GM20431 (cell line): ENCODE data around the gene CMTM2.
"Not testable (repeated sequence)": the region's sequence is repeated elsewhere in the genome, so short reads cannot be mapped to it uniquely, and the experiment has no call there.

Source experiments
- in situ Hi-C: fragments of 300-500 bp; cut with MseI, MboI; formaldehyde crosslinking; loops from one replicate; pipeline ENCODE4 v1.15.0; 2020; ENCODE audit warnings: low sequenced_read_pairs; ENCODE audit not compliant: unreplicated experiment

CMTM2 gene

DNA sequence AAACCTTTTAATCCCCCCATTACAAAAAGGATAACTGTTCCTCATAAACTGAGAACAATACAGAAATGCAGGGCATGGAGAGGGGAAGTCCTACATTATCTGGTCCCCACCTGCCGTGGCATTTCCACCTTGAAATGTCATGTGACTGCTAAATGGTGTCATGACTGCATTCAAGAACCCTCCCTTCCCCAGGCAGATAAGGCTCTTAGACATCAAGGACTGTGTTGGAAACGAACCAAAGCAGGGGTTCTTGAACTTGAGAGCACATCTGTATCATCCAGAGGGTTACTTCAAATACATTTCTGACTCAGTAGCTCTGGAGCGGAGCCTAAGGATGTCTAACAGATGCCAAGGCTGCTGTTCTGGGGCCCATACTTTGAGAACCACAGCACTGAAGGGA is 43.6 kb downstream of the CMTM2 start:
- in situ Hi-C loops, result no loop called here

DNA sequence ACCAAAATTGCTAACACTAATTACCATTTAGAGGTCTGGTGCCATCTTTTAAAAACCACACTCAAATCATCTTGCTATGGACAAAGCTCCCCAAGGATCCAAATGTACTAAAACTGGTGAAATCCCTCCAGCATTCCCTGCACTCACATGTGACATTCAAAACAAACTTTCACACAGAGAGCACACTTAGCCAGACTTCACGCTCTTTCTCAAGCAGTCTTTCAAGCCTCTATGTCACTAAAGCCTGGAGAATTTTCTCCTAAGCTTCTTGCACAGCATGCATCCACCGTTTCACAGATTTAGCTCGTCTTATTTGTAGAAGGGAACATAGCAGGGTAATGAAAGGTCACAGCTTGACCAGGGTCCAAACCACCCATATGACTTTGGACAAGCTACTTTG is 44.5 kb downstream of the CMTM2 start:
- in situ Hi-C loops, result no loop called here

DNA sequence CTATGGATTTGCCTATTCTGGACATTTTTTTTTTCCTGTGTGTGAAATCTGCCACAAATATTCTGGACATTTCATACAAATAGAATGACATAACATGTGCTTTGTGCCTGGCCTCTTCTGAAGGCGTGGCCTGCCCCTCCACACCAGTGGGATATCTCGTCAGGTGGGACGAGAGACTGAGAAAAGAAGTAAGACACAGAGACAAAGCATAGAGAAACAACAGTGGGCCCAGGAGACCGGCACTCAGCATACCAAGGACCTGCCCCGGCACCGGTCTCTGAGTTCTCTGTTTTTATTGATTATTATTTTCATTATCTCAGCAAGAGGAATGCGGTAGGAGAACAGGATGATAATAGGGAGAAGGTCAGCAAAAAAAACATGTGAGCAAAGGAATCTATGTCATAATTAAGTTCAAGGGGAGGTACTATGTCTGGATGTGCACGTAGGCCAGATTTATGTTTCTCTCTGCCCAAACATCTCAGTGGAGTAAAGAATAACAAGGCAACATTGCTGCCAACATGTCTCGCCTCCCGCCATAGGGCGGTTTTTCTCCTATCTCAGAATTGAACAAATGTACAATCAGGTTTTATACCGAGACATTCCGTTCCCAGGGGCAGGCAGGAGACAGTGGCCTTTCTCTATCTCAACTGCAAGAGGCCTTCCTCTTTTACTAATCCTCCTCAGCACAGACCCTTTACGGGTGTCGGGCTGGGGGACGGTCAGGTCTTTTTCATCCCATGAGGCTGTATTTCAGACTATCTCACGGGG is 48.5 kb downstream of the CMTM2 start:
- in situ Hi-C loops, result not testable (repeated sequence)

DNA sequence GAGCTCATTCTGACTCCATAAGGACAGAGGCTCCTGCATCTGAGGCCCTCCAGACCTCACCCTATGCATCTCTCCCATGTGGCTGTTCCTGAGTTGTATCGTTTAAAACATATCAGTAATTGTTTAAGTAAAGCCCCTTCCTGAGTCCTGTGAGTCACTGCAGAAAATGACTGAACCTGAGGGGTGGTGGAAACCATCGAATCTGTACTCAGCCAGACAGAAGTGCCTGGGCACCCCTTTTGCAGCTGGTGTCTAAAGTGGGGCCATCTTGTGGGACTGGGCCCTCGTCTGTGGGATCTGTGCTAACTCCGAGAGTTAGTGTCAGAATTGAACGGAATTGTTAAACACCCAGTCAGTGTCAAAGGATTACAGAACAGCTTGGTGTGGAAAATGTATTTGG is 50.6 kb downstream of the CMTM2 start:
- in situ Hi-C loops, result no loop called here

DNA sequence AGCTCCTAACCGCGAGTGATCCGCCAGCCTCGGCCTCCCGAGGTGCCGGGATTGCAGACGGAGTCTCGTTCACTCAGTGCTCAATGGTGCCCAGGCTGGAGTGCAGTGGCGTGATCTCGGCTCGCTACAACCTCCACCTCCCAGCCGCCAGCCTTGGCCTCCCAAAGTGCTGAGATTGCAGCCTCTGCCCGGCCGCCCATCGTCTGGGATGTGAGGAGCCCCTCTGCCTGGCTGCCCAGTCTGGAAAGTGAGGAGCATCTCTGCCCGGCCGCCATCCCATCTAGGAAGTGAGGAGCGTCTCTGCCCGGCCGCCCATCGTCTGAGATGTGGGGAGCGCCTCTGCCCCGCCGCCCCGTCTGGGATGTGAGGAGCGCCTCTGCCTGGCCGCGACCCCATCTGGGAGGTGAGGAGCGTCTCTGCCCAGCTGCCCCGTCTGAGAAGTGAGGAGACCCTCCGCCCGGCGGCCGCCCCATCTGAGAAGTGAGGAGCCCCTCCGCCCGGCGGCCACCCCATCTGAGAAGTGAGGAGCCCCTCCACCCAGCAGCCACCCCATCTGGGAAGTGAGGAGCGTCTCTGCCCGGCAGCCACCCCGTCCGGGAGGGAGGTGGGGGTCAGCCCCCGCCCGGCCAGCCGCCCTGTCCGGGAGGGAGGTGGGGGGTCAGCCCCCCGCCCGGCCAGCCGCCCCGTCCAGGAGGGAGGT is 51.4 kb downstream of the CMTM2 start:
- in situ Hi-C loops, result not testable (repeated sequence)

DNA sequence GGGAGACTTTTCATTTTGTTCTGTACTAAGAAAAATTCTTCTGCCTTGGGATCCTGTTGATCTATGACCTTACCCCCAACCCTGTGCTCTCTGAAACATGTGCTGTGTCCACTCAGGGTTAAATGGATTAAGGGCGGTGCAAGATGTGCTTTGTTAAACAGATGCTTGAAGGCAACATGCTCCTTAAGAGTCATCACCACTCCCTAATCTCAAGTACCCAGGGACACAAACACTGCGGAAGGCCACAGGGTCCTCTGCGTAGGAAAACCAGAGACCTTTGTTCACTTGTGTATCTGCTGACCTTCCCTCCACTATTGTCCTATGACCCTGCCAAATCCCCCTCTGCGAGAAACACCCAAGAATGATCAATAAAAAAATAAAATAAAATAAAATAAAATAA is 52.3 kb downstream of the CMTM2 start:
- in situ Hi-C loops, result not testable (repeated sequence)

DNA sequence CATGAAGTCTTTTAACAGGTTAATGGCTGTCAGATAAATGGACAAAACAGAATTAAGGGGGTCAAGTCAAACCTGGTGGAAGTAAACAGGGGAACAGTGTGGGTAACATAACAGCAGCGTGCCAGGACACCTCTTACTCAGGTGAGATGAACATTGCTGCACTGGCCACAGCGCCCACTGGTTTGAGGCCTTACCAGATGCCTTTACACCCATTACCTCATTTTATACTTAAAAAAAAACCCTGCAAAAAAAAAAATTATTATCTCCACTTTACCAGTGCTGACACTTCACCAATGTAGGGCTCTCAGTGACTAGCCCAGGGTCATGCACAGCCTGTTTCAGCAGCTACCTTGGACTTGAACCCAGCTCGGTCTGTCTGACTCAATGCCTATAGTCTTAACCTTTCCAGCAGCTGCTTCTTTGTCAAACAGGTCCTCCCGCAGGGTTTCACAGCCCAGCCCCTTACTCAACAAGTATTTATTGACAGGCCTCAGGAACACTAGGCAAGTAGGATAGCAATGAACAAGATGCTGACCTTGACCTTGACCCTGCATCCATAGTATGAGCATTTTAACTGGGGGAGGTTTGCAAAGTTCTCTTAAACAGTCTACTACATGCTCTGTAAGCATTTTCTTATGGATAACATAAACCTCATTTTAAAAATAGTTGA is 55.4 kb downstream of the CMTM2 start:
- in situ Hi-C loops, result no loop called here

DNA sequence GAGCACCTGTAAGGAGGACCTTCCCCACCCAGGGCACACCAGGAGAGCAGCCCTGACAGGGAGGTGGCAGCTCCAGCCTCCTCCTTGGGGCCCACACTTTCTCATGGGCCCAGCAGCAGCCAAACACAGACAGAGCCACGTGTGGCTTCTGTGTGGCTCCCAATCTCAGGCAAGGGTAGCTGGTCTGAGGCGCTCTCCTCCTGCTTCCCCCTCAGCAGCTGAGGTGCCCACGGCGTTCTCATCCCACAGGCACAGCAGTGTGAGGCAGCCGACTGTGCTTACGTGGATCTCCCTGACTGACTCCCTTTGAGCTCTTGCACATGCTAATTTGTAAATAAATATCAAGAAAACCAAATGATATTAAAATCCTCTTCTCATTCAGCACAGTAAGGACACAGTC is 56.1 kb downstream of the CMTM2 start:
- in situ Hi-C loops, result no loop called here

DNA sequence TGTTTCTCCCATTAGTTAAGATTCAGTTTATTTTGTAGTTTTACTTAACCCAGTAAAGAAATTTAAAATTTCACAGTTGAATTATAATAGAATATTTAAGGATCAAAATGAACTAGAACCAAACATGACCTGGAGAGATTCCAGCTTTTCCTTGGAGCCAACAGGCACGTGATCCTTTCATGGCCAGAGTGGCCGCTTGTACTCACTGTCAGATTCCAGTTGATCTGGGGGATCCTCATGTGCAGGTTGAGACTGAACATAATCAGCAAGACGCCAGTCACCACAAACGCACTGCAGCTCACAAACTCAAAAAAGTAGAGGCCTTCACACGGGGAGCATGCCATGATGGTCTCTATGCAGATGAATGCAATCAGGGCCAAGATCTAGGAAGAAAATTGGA is 56.9 kb downstream of the CMTM2 start:
- in situ Hi-C loops, result no loop called here

DNA sequence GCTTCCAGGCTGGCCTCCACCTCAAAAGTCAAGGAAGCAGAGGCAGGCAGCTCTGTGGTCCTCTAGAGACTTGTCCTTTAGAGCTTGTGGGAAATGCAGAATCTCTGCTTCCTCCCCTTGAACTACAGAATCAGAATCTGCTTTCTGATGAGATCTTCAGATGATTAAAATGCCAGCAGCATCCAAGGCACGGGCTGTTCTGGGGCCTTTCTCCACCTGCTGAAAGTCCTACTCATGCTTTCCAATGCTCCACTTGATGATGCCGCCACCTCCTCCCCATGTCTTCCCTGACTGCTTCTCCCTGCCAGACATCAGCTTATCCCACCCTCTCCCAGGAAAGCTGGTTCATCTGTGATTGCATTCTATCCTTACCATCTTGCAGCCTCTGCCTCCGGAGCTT is 58.5 kb downstream of the CMTM2 start:
- in situ Hi-C loops, result no loop called here
